ENCODE data around the gene RFLNA. TPM values are rescaled to one million over a fixed set of nuclear protein-coding genes. Genes with fewer than 3 reads are reported as not detected.

Gene RFLNA
- 3.1 and 67.8 TPM in 2 replicates for total RNA-seq

DNA sequence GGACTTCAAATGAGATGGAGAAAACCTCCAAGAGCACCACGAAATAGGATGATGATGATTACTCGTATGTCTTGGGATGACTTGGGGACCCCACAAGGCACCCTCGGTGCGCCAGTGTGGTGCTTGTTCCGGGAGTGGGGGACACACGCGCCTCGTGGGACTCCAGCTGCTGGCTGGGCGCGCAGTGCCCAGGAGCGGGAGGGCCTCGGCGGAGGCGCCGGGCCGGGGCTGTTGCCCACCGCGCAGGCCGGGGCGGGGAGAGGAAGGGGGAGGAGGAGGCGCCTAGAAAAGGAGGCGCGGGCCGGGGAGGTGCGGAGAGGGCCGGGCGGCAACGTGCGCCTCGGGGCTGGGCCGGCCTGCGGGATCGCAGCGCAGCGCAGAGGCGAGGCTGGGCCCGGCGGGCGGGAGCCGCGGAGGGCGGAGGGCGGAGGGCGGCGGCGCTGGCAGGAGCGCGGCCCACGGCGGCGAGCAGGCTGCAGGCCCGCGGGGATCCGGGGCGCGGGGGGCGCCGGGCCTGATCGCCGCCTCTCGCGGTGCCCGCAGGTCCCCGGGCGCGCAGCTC, at the start of gene RFLNA:
TSS of gene RFLNA (plus strand) at position 314 of the 562 bp plus-strand sequence. CDS start 337 bp downstream, outside the sequence.

Small RNAs within 50 kb of the gene (small RNA-seq; reads per million reads assigned to genes)
- gene MIR6880 (ENCODE audit: low replicate concordance), result not detected

All from placental pericyte (primary cell).